H1 (cell line): ENCODE results near the gene ISL2. TPM values are rescaled to one million over a fixed set of nuclear protein-coding genes. Genes with fewer than 3 reads are reported as not detected.

Source experiments
- CTCF ChIA-PET: fragments of 300-600 bp; sonication (Branson Sonifier 250); formaldehyde crosslinking; loops from one replicate; lab custom pipeline; 2021; ENCODE audit not compliant: partially characterized antibody; lab: Charles Lee
- POLR2A ChIA-PET: fragments of 300-600 bp; sonication (Branson Sonifier 250); formaldehyde crosslinking; loops from one replicate; lab custom pipeline; 2021; ENCODE audit warnings: inconsistent platforms; ENCODE audit not compliant: partially characterized antibody; lab: Charles Lee
- DNase-seq, 2 experiments: peaks; one replicate each; pipeline versions ENCODE4 v3.0.0 to v3.0.0-alpha.2; 2010 to 2022; ENCODE audit warnings: low spot score in 2 of 2, low read depth in 1 of 2, mixed read lengths in 1 of 2
- FAIRE-seq: peaks from 2 replicates; lab custom pipeline; 2011; peaks lifted over from hg19 to GRCh38; lab: Jason Lieb, UNC
- H2AFZ ChIP-seq: 2 replicates; pipeline ENCODE4 v1.8.1; 2012; ENCODE audit warnings: low read length, inconsistent platforms
- H2AK5ac ChIP-seq: 2 replicates; pipeline ENCODE4 v1.6.1; 2013; ENCODE audit warnings: low read depth, low read length
- H2BK120ac ChIP-seq: replicated peaks from 2 replicates; pipeline ENCODE3; 2013; ENCODE audit warnings: low read depth, low read length, inconsistent platforms
- H2BK12ac ChIP-seq: 2 replicates; pipeline ENCODE4 v1.6.1; 2013; ENCODE audit warnings: low read depth, low read length
- H2BK15ac ChIP-seq: 2 replicates; pipeline ENCODE4 v1.6.1; 2013; ENCODE audit warnings: low read length
- H2BK20ac ChIP-seq: 2 replicates; pipeline ENCODE4 v1.6.1; 2013; ENCODE audit warnings: low read length
- H2BK5ac ChIP-seq: 2 replicates; pipeline ENCODE4 v1.6.1; 2013; ENCODE audit warnings: low read depth, low read length
- H3K14ac ChIP-seq: 2 replicates; pipeline ENCODE4 v1.6.1; 2013; ENCODE audit warnings: inconsistent platforms; ENCODE audit not compliant: insufficient read length
- H3K18ac ChIP-seq: 2 replicates; pipeline ENCODE4 v1.6.1; 2013; ENCODE audit warnings: low read length; ENCODE audit errors: extremely low read depth
- H3K23ac ChIP-seq: 2 replicates; pipeline ENCODE4 v1.6.1; 2013; ENCODE audit warnings: inconsistent platforms; ENCODE audit not compliant: insufficient read length
- H3K23me2 ChIP-seq: 2 replicates; pipeline ENCODE4 v1.6.1; 2013; ENCODE audit warnings: low read depth, low read length
- H3K27ac ChIP-seq: 2 replicates; pipeline ENCODE4 v1.6.1; 2011; ENCODE audit warnings: low read depth, low read length, inconsistent platforms
- H3K27me3 ChIP-seq, 4 experiments: replicated peaks in 1 of 4; 1 replicate in 1 of 4; 2 replicates in 3 of 4; pipeline versions ENCODE4 v1.6.1 to v1.8.1; 2011 to 2013; ENCODE audit warnings: low read length in 3 of 4, mild to moderate bottlenecking in 3 of 4, inconsistent platforms in 2 of 4, mixed read lengths in 2 of 4, moderate library complexity in 1 of 4; ENCODE audit not compliant: control insufficient read depth in 3 of 4, insufficient read depth in 3 of 4; ENCODE audit errors: extremely low read depth in 1 of 4
- H3K36me3 ChIP-seq, 4 experiments: 2 replicates each; pipeline versions ENCODE4 v1.6.1 to v1.8.1; 2011 to 2013; ENCODE audit warnings: mild to moderate bottlenecking in 4 of 4, low read length in 3 of 4, moderate library complexity in 2 of 4, control low read depth in 1 of 4, inconsistent platforms in 1 of 4; ENCODE audit not compliant: insufficient read depth in 4 of 4, control insufficient read depth in 2 of 4
- H3K4ac ChIP-seq: replicated peaks from 2 replicates; pipeline ENCODE3; 2013; ENCODE audit warnings: low read length, low read depth, mixed read lengths, inconsistent platforms; ENCODE audit not compliant: insufficient read length
- H3K4me1 ChIP-seq, 4 experiments: replicated peaks in 1 of 4; 1 replicate in 1 of 4; 2 replicates in 3 of 4; pipeline versions ENCODE4 v1.6.1 to v1.8.1; 2011 to 2013; ENCODE audit warnings: low read length in 3 of 4, inconsistent platforms in 2 of 4, mixed read lengths in 1 of 4; ENCODE audit not compliant: insufficient read depth in 4 of 4, control insufficient read depth in 3 of 4
- H3K4me2 ChIP-seq, 2 experiments: 2 replicates each; pipeline versions ENCODE4 v1.6.1 to v1.8.1; 2011 to 2013; ENCODE audit warnings: low read depth in 2 of 2, low read length in 2 of 2, control low read depth in 1 of 2, inconsistent platforms in 1 of 2, mild to moderate bottlenecking in 1 of 2; ENCODE audit not compliant: insufficient read depth in 1 of 2
- H3K4me3 ChIP-seq, 4 experiments: fragments of 200-600, 300-600 bp in 1 of 4; sonication (generic), shearing (Covaris generic), sonication (Bioruptor Twin) in 1 of 4; 2 replicates each; pipeline versions ENCODE4 v1.5.1 to v1.8.1; 2011 to 2016; ENCODE audit warnings: low read length in 4 of 4, low read depth in 3 of 4, control low read depth in 2 of 4, inconsistent platforms in 2 of 4, mild to moderate bottlenecking in 2 of 4, mixed read lengths in 1 of 4, moderate library complexity in 1 of 4; ENCODE audit not compliant: insufficient read depth in 2 of 4; ENCODE audit errors: extremely low read depth in 1 of 4
- H3K56ac ChIP-seq: replicated peaks from 2 replicates; pipeline ENCODE3; 2013; ENCODE audit warnings: low read depth, mild to moderate bottlenecking, mixed read lengths, low read length, inconsistent platforms; ENCODE audit not compliant: insufficient read length
- H3K79me1 ChIP-seq: 2 replicates; pipeline ENCODE4 v1.6.1; 2013; ENCODE audit warnings: low read depth, low read length, control low read depth
- H3K79me2 ChIP-seq, 2 experiments: 2 replicates each; pipeline versions ENCODE4 v1.6.1 to v1.8.1; 2012 to 2013; ENCODE audit warnings: low read length in 2 of 2, mild to moderate bottlenecking in 2 of 2, inconsistent platforms in 1 of 2; ENCODE audit not compliant: insufficient read depth in 2 of 2, control insufficient read depth in 1 of 2
- H3K9ac ChIP-seq, 4 experiments: replicated peaks in 1 of 4; 1 replicate in 1 of 4; 2 replicates in 3 of 4; pipeline versions ENCODE4 v1.6.1 to v1.8.1; 2011 to 2013; ENCODE audit warnings: low read depth in 3 of 4, low read length in 3 of 4, control low read depth in 2 of 4, mild to moderate bottlenecking in 2 of 4, moderate library complexity in 2 of 4, inconsistent platforms in 1 of 4; ENCODE audit errors: extremely low read depth in 1 of 4
- H3K9me3 ChIP-seq, 2 experiments: 2 replicates each; pipeline versions ENCODE4 v1.6.1 to v1.8.1; 2012 to 2013; ENCODE audit warnings: mild to moderate bottlenecking in 2 of 2, moderate library complexity in 2 of 2, control low read depth in 1 of 2, inconsistent platforms in 1 of 2, low read depth in 1 of 2, low read length in 1 of 2, mixed read lengths in 1 of 2; ENCODE audit not compliant: insufficient read depth in 2 of 2
- H4K20me1 ChIP-seq, 2 experiments: replicated peaks in 1 of 2; 2 replicates each; pipeline versions ENCODE3 to v1.8.1; 2011 to 2013; ENCODE audit warnings: inconsistent platforms in 2 of 2, low read length in 2 of 2, mild to moderate bottlenecking in 1 of 2; ENCODE audit not compliant: insufficient read depth in 2 of 2, control insufficient read depth in 1 of 2
- H4K5ac ChIP-seq: 2 replicates; pipeline ENCODE4 v1.6.1; 2013; ENCODE audit warnings: low read length, low read depth, mixed read lengths, inconsistent platforms; ENCODE audit not compliant: insufficient read length
- H4K8ac ChIP-seq: 2 replicates; pipeline ENCODE4 v1.8.0; 2013; ENCODE audit warnings: mild to moderate bottlenecking, moderate library complexity, low read length, inconsistent platforms; ENCODE audit not compliant: insufficient read depth; ENCODE audit errors: extremely low read depth
- H4K91ac ChIP-seq: replicated peaks from 2 replicates; pipeline ENCODE3; 2013; ENCODE audit warnings: low read length, mixed read lengths, inconsistent platforms; ENCODE audit not compliant: insufficient read length
- ASH2L ChIP-seq: fragments of 200-600, 300-600 bp; sonication (generic); IDR thresholded peaks from one replicate; pipeline ENCODE4 v1.7.1; 2017; ENCODE audit warnings: low read length
- BACH1 ChIP-seq: IDR thresholded peaks from 2 replicates; pipeline ENCODE4 v1.6.1; 2012; ENCODE audit warnings: low read length, improper control_type of control experiment
- FOSL1 ChIP-seq: IDR thresholded peaks from 2 replicates; pipeline ENCODE4 v1.6.1; 2011; ENCODE audit warnings: mild to moderate bottlenecking, low read depth, low read length, moderate library complexity; ENCODE audit not compliant: insufficient read depth
- GTF2F1 ChIP-seq: IDR thresholded peaks from 2 replicates; pipeline ENCODE4 v1.6.1; 2012; ENCODE audit warnings: low read depth, low read length, improper control_type of control experiment, borderline replicate concordance
- JUN ChIP-seq: IDR thresholded peaks from 2 replicates; pipeline ENCODE4 v1.6.1; 2011; ENCODE audit warnings: low read depth, mild to moderate bottlenecking, improper control_type of control experiment, low read length
- JUND ChIP-seq: IDR thresholded peaks from 2 replicates; pipeline ENCODE4 v1.6.1; 2011; ENCODE audit warnings: mild to moderate bottlenecking, improper control_type of control experiment, low read length
- KDM5A ChIP-seq: fragments of 200-600 bp; IDR thresholded peaks from 2 replicates; pipeline ENCODE4 v1.7.1; 2012; ENCODE audit warnings: mild to moderate bottlenecking, low read length, inconsistent platforms, mixed read lengths
- RAD21 ChIP-seq, 2 experiments: IDR thresholded peaks in 1 of 2; conservative IDR thresholded peaks in 1 of 2; 2 replicates each; pipeline ENCODE4 v1.6.1; 2011; ENCODE audit warnings: low read depth in 2 of 2, low read length in 2 of 2, improper control_type of control experiment in 1 of 2, inconsistent platforms in 1 of 2, mild to moderate bottlenecking in 1 of 2, moderate library complexity in 1 of 2
- SIX5 ChIP-seq: IDR thresholded peaks from 2 replicates; pipeline ENCODE4 v1.6.1; 2011; ENCODE audit warnings: mild to moderate bottlenecking, low read depth, low read length
- SP2 ChIP-seq: IDR thresholded peaks from 2 replicates; pipeline ENCODE4 v1.6.1; 2012; ENCODE audit warnings: mild to moderate bottlenecking, low read length, inconsistent platforms
- SP4 ChIP-seq: IDR thresholded peaks from 2 replicates; pipeline ENCODE4 v1.6.1; 2012; ENCODE audit warnings: low read length, inconsistent platforms
- SUZ12 ChIP-seq: fragments of 200-600 bp; sonication (generic); IDR thresholded peaks from 2 replicates; pipeline ENCODE4 v1.6.1; 2012; ENCODE audit warnings: mild to moderate bottlenecking, inconsistent platforms, low read length, moderate library complexity, mixed read lengths
- WGBS, 2 experiments: shearing (Covaris generic) in 1 of 2; methylation state at CpG; one replicate each; pipeline versions ENCODE4 v1.1.6 to v1.1.7; 2013 to 2015; ENCODE audit warnings: low lambda C conversion rate in 2 of 2, mixed read lengths in 2 of 2, inconsistent platforms in 1 of 2, low coverage in 1 of 2, missing lambda C conversion rate in 1 of 2; ENCODE audit not compliant: insufficient replicate concordance in 2 of 2, insufficient coverage in 1 of 2, insufficient read length in 1 of 2; ENCODE audit errors: extremely low coverage in 1 of 2, missing lambda C conversion rate in 1 of 2; 5-methylcytosine and 5-hydroxymethylcytosine counted together
- polyA plus RNA-seq, 7 experiments: library from polyadenylated mRNA; depleted of rRNA in 3 of 7; stranded (reverse) in 5 of 7; unstranded in 2 of 7; fragments of >200 nt in 5 of 7; fragments of 200-250 nt in 2 of 7; gene quantifications; 1 replicate in 5 of 7; 2 replicates in 1 of 7; 4 replicates in 1 of 7; pipeline versions ENCODE4 v1.2.1 to v1.2.3, GENCODE V29; 2011 to 2013; ENCODE audit warnings: missing spikeins in 2 of 7, mixed read lengths in 2 of 7
- total RNA-seq: library from RNA; stranded (reverse); fragmentation: NEBNext Ultra II Directional; extraction: Animal tissue kit (Norgen Biotek cat#: 25700); gene quantifications from 2 replicates; pipeline ENCODE4 v1.2.1, GENCODE V29; 2021

ISL2 gene
- total and polyA plus RNA-seq, 2 of the 8 experiments (the other 6 are each of a cell fraction or from before 2014, with no cell fraction given) = 0.32 to 0.99 TPM

DNA sequence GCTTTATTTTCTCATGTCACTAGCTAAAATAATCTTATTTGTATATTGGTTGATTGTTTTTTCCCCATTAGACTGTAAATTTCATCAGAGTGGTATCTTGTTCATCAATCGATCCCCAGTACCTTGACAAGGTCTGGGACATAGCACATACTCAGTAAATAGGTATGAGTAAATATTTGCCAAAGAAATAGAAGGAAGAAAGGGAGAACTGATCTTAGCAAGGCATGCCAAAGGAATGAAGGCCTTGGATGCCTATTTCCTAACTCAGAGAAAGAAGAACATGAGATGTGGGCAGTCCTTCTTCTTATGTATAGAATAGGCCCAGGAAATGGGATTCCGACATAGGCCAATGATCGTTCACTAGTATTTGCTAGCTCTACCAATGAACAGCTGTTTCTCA lies 54.7 kb downstream of the ISL2 start:
- no peaks in the 10 kb centered on the region for H3K36me3 ChIP-seq
- no peak overlapping the region for H4K91ac ChIP-seq
- H4K20me1 ChIP-seq = no peaks in the 10 kb centered on the region
- H3K18ac ChIP-seq = no peak overlapping the region
- H2BK12ac ChIP-seq = no peak overlapping the region
- H3K27ac ChIP-seq = no peak overlapping the region
- ChIA-PET CTCF (interaction anchor here (0.6 to 1.2 kb wide), 3 partner anchors 11 to 456 kb away, joined by 3 read pairs; no protein-coding TSS in a partner anchor), POLR2A (no interaction called here)
- no peak overlapping the region for H3K9ac ChIP-seq
- H3K79me1 ChIP-seq = no peaks in the 10 kb centered on the region
- no peak for FAIRE-seq
- H2BK120ac ChIP-seq = no peak overlapping the region
- H3K27me3 ChIP-seq = no peaks in the 10 kb centered on the region
- DNase-seq = no peak
- H4K5ac ChIP-seq = no peak overlapping the region
- WGBS, 2 experiments = 95% methylated on average over 3 of the region's 3 CpGs; no CpG with 5 or more reads in 1 of the 2 experiments
- H3K9me3 ChIP-seq = no peaks in the 10 kb centered on the region
- H2AK5ac ChIP-seq = no peak overlapping the region
- TF ChIP-seq FOSL1 (no peak), KDM5A (no peak), RAD21 (IDR thresholded peaks at IDR 0.05 in 1 of 2, conservative IDR thresholded peaks at IDR 0.05 in 1 of 2; ENCODE audit: low read depth in 2 of 2, low read length in 2 of 2) (no peak), SP2 (no peak), BACH1 (no peak), ASH2L (no peak), GTF2F1 (no peak), JUN (no peak), JUND (no peak), SP4 (no peak), SUZ12 (no peak), SIX5 (no peak)
- no peak overlapping the region for H3K4ac ChIP-seq
- H2AFZ ChIP-seq = no peak overlapping the region
- no peak overlapping the region for H2BK20ac ChIP-seq
- H3K4me3 ChIP-seq = no peak overlapping the region
- H3K23ac ChIP-seq = no peak overlapping the region
- no peak overlapping the region for H3K4me2 ChIP-seq
- H2BK15ac ChIP-seq = no peak overlapping the region
- no peaks in the 10 kb centered on the region for H3K4me1 ChIP-seq
- no peak overlapping the region for H4K8ac ChIP-seq
- H2BK5ac ChIP-seq = no peak overlapping the region
- no peaks in the 10 kb centered on the region for H3K79me2 ChIP-seq
- no peak overlapping the region for H3K56ac ChIP-seq
- H3K14ac ChIP-seq = no peak overlapping the region
- no peaks in the 10 kb centered on the region for H3K23me2 ChIP-seq
